ENCODE data around the gene DNALI1. TPM values are rescaled to one million over a fixed set of nuclear protein-coding genes. Genes with fewer than 3 reads are reported as not detected.

DNALI1 gene
- total and polyA plus RNA-seq, 10 of the 15 experiments (the other 5 are each of a cell fraction or from before 2014, with no cell fraction given), result 0.03 to 0.13 (median 0.05) TPM; not detected in 7

- intact Hi-C loops (cut with micrococcal nuclease; ENCODE audit: unreplicated experiment) (loop anchor here (1.0 kb wide), 1 partner anchor 79 kb away; no protein-coding TSS in a partner anchor), in situ Hi-C loops (cut with MboI) (no loop called here)
- ChIA-PET POLR2A (interaction anchor here (0.7 to 1.5 kb wide), 2 partner anchors 79 to 1227 kb away, joined by 3 to 5 read pairs; no protein-coding TSS in a partner anchor), CTCF (interaction anchor here (0.6 to 17.5 kb wide), 21 partner anchors 9 to 1087 kb away, joined by 3 to 521 read pairs (median 3); partner anchors contain the start of genes CDCA8 and SF3A3), SMC1A (ENCODE audit: uncharacterized antibody, unreplicated experiment) (interaction anchor here (0.6 to 14.3 kb wide), 7 partner anchors 9 to 107 kb away, joined by 3 to 245 read pairs (median 3); a partner anchor contains a TSS), RAD21 (ENCODE audit: unreplicated experiment) (interaction anchor here (0.9 to 7.9 kb wide), 5 partner anchors 74 to 99 kb away, joined by 3 to 105 read pairs (median 4); a partner anchor contains a TSS)
- Histone ChIP-seq H2AFZ (ENCODE audit: control insufficient read depth, low read depth, low read length) (no peak overlapping the region), H3K9me3 (replicated peaks; ENCODE audit: control insufficient read depth, insufficient read depth, low read length) (no peaks in the 10 kb centered on the region), H3K4me1 (ENCODE audit: control insufficient read depth, insufficient read depth, low read length) (no peaks in the 10 kb centered on the region), H3K4me2 (ENCODE audit: control insufficient read depth, insufficient read depth) (no peak overlapping the region), H3K4me3 (no peak overlapping the region), H3K27me3 (replicated peaks in 1 of 2; ENCODE audit: control insufficient read depth in 2 of 2, insufficient read depth in 2 of 2, low read length in 1 of 2) (0 out of 4 replicates have a peak, but pooled peaks cover 1 to 4% of the 10 kb centered on the region in 2 experiments), H3K36me3 (ENCODE audit: control insufficient read depth in 2 of 2, insufficient read depth in 2 of 2, low read length in 1 of 2) (no peaks in the 10 kb centered on the region), H3K79me2 (ENCODE audit: control insufficient read depth, insufficient read depth, low read length) (no peaks in the 10 kb centered on the region), H3K27ac (ENCODE audit: control insufficient read depth, insufficient read depth) (no peak overlapping the region), H3K9ac (ENCODE audit: control insufficient read depth, insufficient read depth, low read length) (no peak overlapping the region), H4K20me1 (ENCODE audit: control insufficient read depth, insufficient read depth) (no peaks in the 10 kb centered on the region)
- ATAC-seq (peak; percentile 94), DNase-seq (ENCODE audit: low read depth, low spot score) (no peak), FAIRE-seq (peak; percentile 90)
- 13% methylated on average over 8 of the region's 8 CpGs for WGBS (ENCODE audit: insufficient coverage, insufficient replicate concordance, low lambda C conversion rate, missing lambda C conversion rate)
- no TSS peak for BruUV-seq (replicated peaks)
- no peak for TF ChIP-seq JUND (IDR thresholded peaks at IDR 0.05; ENCODE audit: low read depth, low read length)
- TF ChIP-seq NFIC (IDR thresholded peaks at IDR 0.05; ENCODE audit: low read depth, low read length), result no peak
- TF ChIP-seq HDAC6 (IDR thresholded peaks at IDR 0.05; ENCODE audit: unreplicated experiment), result no peak
- no peak for TF ChIP-seq PKNOX1 (IDR thresholded peaks at IDR 0.05)
- no peak for TF ChIP-seq SMAD5 (IDR thresholded peaks at IDR 0.05; ENCODE audit: low read depth)
- no peak for TF ChIP-seq HDAC2 (IDR thresholded peaks at IDR 0.05)
- no peak for TF ChIP-seq FOS (IDR thresholded peaks at IDR 0.05; ENCODE audit: borderline replicate concordance, extremely low read depth, insufficient read length)
- TF ChIP-seq ZBED1 (IDR thresholded peaks at IDR 0.05; ENCODE audit: borderline replicate concordance), result no peak
- no peak for TF ChIP-seq POLR2AphosphoS2 (IDR thresholded peaks at IDR 0.05; ENCODE audit: low read depth, low read length)
- TF ChIP-seq MTA2 (IDR thresholded peaks at IDR 0.05; ENCODE audit: low read depth), result no peak
- no peak for TF ChIP-seq RCOR1 (conservative IDR thresholded peaks at IDR 0.05; ENCODE audit: low read depth, low read length)
- 0 out of 2 replicates have a peak, but pooled peaks have one; percentile 34 for TF ChIP-seq YY1 (IDR thresholded peaks at IDR 0.05; ENCODE audit: low read depth, low read length)
- TF ChIP-seq ZBTB33 (IDR thresholded peaks at IDR 0.05), result no peak
- no peak for TF ChIP-seq SKIL (IDR thresholded peaks at IDR 0.05; ENCODE audit: low read depth, poor library complexity, severe bottlenecking)
- no peak for TF ChIP-seq PBX3 (IDR thresholded peaks at IDR 0.05; ENCODE audit: insufficient replicate concordance, low read depth, low read length)
- TF ChIP-seq LARP7 (IDR thresholded peaks at IDR 0.05), result no peak
- TF ChIP-seq KAT2A (conservative IDR thresholded peaks at IDR 0.05; ENCODE audit: control insufficient read depth, low read depth, low read length), result no peak
These were observed 46.3 kb downstream of the DNALI1 start for GRCh38 chr1:37602750-37603694.
